ENCODE measurements around the gene YBX3.

The YBX3 gene

DNA sequence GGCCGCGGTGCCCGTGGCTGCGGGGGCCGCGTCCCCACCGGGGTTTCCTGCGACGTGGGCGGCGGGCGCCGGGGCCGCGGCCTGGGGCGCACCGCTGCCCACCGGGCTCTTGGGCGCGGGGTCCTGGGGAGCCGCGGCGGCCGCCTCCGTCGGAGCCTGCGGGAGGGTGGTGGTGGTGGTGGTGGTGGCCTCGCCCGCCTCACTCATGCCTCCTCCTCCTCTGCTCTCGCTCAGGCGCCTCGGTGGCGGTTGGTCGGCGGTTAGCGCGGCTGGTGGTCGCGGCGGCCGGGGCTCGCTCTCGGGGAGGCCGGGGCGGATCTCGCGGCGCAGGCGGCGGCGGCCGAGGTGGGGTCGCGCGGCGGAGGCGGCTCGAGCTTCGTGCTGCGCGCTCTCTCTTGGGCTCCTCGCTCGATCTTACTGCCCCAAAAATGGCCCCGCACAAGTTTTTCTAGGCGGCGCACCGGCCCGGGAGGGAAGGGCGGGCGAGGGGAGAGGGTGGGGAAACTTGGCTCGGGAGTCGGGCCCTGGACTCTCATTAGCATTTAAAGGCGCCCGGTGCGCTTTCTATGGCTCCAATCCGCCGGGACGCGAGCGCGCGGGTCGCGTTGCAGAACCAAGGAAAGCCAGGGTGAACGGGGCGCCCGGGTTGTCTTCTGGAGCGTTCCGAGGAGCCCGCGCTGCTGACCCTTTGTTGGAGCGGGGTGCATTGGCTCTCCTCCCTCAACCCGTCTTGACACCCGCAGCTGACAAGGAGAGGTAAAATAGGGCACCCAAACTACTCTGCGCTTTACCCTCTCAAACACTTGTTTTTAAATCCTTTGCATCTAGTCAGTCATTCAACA lies at the start of gene YBX3:
YBX3 (minus strand) TSS at position 419 of the 842 bp plus-strand sequence; CDS start at position 207, 212 bp downstream.
- peak; percentile 32 for DNase-seq (ENCODE audit: low read depth)
- TF ChIP-seq, protein P1, sequence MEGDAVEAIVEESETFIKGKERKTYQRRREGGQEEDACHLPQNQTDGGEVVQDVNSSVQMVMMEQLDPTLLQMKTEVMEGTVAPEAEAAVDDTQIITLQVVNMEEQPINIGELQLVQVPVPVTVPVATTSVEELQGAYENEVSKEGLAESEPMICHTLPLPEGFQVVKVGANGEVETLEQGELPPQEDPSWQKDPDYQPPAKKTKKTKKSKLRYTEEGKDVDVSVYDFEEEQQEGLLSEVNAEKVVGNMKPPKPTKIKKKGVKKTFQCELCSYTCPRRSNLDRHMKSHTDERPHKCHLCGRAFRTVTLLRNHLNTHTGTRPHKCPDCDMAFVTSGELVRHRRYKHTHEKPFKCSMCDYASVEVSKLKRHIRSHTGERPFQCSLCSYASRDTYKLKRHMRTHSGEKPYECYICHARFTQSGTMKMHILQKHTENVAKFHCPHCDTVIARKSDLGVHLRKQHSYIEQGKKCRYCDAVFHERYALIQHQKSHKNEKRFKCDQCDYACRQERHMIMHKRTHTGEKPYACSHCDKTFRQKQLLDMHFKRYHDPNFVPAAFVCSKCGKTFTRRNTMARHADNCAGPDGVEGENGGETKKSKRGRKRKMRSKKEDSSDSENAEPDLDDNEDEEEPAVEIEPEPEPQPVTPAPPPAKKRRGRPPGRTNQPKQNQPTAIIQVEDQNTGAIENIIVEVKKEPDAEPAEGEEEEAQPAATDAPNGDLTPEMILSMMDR (IDR thresholded peaks at IDR 0.05; ENCODE audit: control insufficient read depth, extremely low read depth, insufficient read depth) = no peak
- peak within 1 kb of the TSS; percentile 96 for H3K4me3 ChIP-seq (ENCODE audit: low read depth, low read length)

DNA sequence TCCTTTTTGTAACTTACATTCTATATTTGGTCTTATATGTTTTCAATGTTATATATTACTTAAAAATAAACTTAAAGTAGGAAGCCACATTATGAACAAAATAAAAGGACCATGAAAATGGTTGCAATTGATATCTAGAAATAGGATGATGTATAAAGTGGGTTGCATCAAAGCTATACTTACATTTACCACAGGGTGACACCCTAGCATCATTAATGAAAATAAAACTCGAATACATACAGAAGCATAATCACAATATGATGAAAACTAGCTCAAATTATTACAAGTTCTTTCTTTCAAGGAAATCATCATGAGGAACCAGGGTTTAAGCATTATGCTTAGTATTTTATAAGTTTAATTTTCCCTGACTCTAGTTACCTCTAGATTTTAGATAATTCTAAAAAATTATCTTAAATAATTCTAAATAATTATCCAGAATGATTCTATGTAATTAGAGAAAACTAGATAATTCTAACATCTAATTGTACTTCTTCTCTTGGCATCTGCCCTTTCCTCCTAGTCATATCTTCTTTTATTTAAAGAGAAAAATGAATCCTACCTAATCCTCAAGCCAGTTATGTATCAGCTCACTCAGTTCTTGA lies 48.1 kb upstream of the YBX3 start:
- TF ChIP-seq, protein P1 (IDR thresholded peaks at IDR 0.05; ENCODE audit: control insufficient read depth, extremely low read depth, insufficient read depth) = peak; percentile 70
- H3K4me3 ChIP-seq (ENCODE audit: low read depth, low read length) = no peak overlapping the region
- DNase-seq (ENCODE audit: low read depth) = peak; percentile 18

DNA sequence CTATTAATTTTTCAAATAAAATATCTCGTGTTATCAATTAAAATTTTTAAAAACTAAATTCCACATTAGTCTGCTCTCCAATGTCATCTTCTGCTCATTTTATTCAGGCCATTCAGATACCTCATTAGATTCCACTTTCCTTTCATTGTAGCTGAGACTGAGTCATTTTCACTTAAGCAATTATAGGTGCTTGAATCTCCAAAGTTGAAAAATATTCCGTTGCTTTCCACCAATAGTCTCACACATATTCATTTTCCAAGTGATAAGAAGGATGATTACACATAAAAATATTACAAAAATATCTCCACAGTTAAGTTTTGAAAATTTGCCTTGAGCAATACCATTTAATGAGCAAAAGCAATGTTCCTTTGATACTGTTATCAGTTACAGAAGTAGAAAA lies 36.5 kb upstream of the YBX3 start:
- TF ChIP-seq, protein P1 (IDR thresholded peaks at IDR 0.05; ENCODE audit: control insufficient read depth, extremely low read depth, insufficient read depth) = no peak
- H3K4me3 ChIP-seq (ENCODE audit: low read depth, low read length) = no peak overlapping the region
- DNase-seq (ENCODE audit: low read depth) = no peak

DNA sequence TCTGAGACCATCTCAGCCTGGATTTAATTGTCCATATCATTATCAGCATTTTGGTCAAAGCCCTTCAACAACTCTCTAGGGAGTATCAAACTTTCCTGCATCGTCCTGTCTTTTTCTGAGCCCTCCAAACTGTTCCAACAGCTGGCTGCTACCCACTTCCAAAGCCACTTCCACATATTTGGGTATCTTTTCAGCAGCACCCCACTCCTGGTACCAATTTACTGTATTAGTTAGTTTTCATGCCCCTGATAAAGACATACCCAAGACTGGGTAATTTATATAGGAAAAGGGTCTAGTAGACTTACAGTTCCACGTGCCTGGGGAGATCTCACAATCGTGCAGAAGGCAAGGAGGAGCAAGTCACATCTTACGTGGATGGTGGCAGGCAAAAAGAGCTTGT lies 33.1 kb upstream of the YBX3 start:
- TF ChIP-seq, protein P1 (IDR thresholded peaks at IDR 0.05; ENCODE audit: control insufficient read depth, extremely low read depth, insufficient read depth) = no peak

DNA sequence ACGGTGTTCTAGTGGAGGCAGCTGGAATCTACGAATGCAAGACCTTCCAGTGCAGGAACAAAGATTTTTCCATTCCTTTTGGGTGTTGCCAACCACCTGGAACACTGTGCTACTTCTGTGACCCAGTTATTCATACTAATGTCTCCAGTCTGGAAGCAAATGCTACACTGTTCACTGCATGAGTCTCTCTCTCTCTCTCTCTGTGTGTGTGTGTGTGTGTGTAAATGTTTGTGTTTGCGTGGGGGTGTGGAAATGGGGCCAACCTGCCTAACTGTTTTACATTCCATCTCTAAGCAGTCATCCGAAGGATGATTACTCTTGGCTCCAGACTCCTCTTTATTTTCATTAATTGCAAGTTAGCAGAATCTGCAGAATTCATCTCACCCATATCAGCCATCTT lies 29.9 kb upstream of the YBX3 start:
- H3K4me3 ChIP-seq (ENCODE audit: low read depth, low read length) = no peak overlapping the region
- TF ChIP-seq, protein P1 (IDR thresholded peaks at IDR 0.05; ENCODE audit: control insufficient read depth, extremely low read depth, insufficient read depth) = no peak
- DNase-seq (ENCODE audit: low read depth) = no peak

More for the DNA sequence above, 33.1 kb upstream of the YBX3 start:
- no peak for DNase-seq (ENCODE audit: low read depth)
- no peak overlapping the region for H3K4me3 ChIP-seq (ENCODE audit: low read depth, low read length)

DNA sequence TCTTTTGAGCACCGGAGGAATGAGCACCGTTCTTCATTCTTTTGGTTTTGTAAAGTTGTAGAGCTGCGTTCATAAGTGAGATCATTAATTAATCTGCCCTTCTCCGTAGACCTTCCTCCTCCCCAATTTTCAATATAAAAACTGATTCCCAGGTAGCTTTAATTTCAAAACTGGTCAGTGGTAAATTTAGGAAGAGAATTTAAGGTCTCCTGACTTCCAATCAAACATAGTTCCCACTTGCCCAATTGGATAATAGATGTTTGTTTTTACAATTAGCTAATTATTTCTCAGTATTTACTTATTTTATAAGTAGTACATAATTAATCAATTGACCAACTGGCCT lies 27.2 kb upstream of the YBX3 start:
- H3K4me3 ChIP-seq (ENCODE audit: low read depth, low read length) = no peak overlapping the region
- TF ChIP-seq, protein P1 (IDR thresholded peaks at IDR 0.05; ENCODE audit: control insufficient read depth, extremely low read depth, insufficient read depth) = no peak
- DNase-seq (ENCODE audit: low read depth) = no peak

All from LNCaP clone FGC (cell line).